ENCODE measurements around the gene BTBD10. TPM values are rescaled to one million over a fixed set of nuclear protein-coding genes. Genes with fewer than 3 reads are reported as not detected.
A peak's percentile ranks its signal among the peaks of the same experiment; 100 is the strongest.
"Not testable (repeated sequence)": the region's sequence is repeated elsewhere in the genome, so short reads cannot be mapped to it uniquely, and the experiment has no call there.

The BTBD10 gene
- total RNA-seq, 1 donor from 2014 or later: 120 TPM

- TF ChIP-seq CTCF (IDR thresholded peaks at IDR 0.05; ENCODE audit: insufficient read depth, low read length, severe bottlenecking): no peak
- DNase-seq (ENCODE audit: low read depth) (peak; percentile 93), FAIRE-seq (no peak)
- H3K36me3 ChIP-seq (ENCODE audit: control insufficient read depth, insufficient read depth, low read length): no peaks in the 10 kb centered on the region
- H3K4me3 ChIP-seq (ENCODE audit: low read depth, low read length): no peak overlapping the region
- no peaks in the 10 kb centered on the region for H3K27me3 ChIP-seq (ENCODE audit: control insufficient read depth, insufficient read depth, low read length)
Measured at GRCh38 chr11:13440100-13440855, 22.7 kb downstream of the BTBD10 start.

GRCh38 chr11:13438291-13438690 is 24.7 kb downstream of the BTBD10 start:
- Histone ChIP-seq H3K4me3 (ENCODE audit: low read depth, low read length) (no peak overlapping the region), H3K36me3 (ENCODE audit: control insufficient read depth, insufficient read depth, low read length) (no peaks in the 10 kb centered on the region), H3K27me3 (ENCODE audit: control insufficient read depth, insufficient read depth, low read length) (no peaks in the 10 kb centered on the region)
- no peak for TF ChIP-seq CTCF (IDR thresholded peaks at IDR 0.05; ENCODE audit: insufficient read depth, low read length, severe bottlenecking)
- no peak for FAIRE-seq
- DNase-seq (ENCODE audit: low read depth): no peak

- DNase-seq (ENCODE audit: low read depth); H3K36me3 ChIP-seq (ENCODE audit: control insufficient read depth, insufficient read depth, low read length); FAIRE-seq; H3K4me3 ChIP-seq (ENCODE audit: low read depth, low read length); H3K27me3 ChIP-seq (ENCODE audit: control insufficient read depth, insufficient read depth, low read length): not testable (repeated sequence)
Measured at GRCh38 chr11:13436836-13437235, 26.2 kb downstream of the BTBD10 start.

- H3K27me3 ChIP-seq (ENCODE audit: control insufficient read depth, insufficient read depth, low read length): no peaks in the 10 kb centered on the region
- H3K4me3 ChIP-seq (ENCODE audit: low read depth, low read length): no peak overlapping the region
- DNase-seq (ENCODE audit: low read depth): peak; percentile 61
- no peaks in the 10 kb centered on the region for H3K36me3 ChIP-seq (ENCODE audit: control insufficient read depth, insufficient read depth, low read length)
- TF ChIP-seq CTCF (IDR thresholded peaks at IDR 0.05; ENCODE audit: insufficient read depth, low read length, severe bottlenecking): no peak
- FAIRE-seq: peak; percentile 23
Measured at GRCh38 chr11:13434247-13435205, 28.5 kb downstream of the BTBD10 start.

GRCh38 chr11:13433437-13433836 is 29.6 kb downstream of the BTBD10 start:
- Histone ChIP-seq H3K36me3 (ENCODE audit: control insufficient read depth, insufficient read depth, low read length) (no peaks in the 10 kb centered on the region), H3K4me3 (ENCODE audit: low read depth, low read length) (no peak overlapping the region), H3K27me3 (ENCODE audit: control insufficient read depth, insufficient read depth, low read length) (no peaks in the 10 kb centered on the region)
- FAIRE-seq: no peak
- TF ChIP-seq CTCF (IDR thresholded peaks at IDR 0.05; ENCODE audit: insufficient read depth, low read length, severe bottlenecking): no peak
- no peak for DNase-seq (ENCODE audit: low read depth)

GRCh38 chr11:13429836-13430235 is 33.2 kb downstream of the BTBD10 start:
- FAIRE-seq: no peak
- TF ChIP-seq CTCF (IDR thresholded peaks at IDR 0.05; ENCODE audit: insufficient read depth, low read length, severe bottlenecking): no peak

More at GRCh38 chr11:13429836-13430235, 33.2 kb downstream of the BTBD10 start:
- H3K36me3 ChIP-seq (ENCODE audit: control insufficient read depth, insufficient read depth, low read length): no peaks in the 10 kb centered on the region
- H3K27me3 ChIP-seq (ENCODE audit: control insufficient read depth, insufficient read depth, low read length): no peaks in the 10 kb centered on the region
- DNase-seq (ENCODE audit: low read depth): no peak
- no peak overlapping the region for H3K4me3 ChIP-seq (ENCODE audit: low read depth, low read length)

All from bronchial epithelial cell (primary cell).